HL-60 (cell line): ENCODE measurements around the gene PRR12.

Experiments used
- DNase-seq, 2 experiments: peaks; one replicate each; pipeline ENCODE4 v3.0.0-alpha.2; 2010 to 2020; ENCODE audit warnings: low read depth in 1 of 2, low spot score in 1 of 2
- H3K27ac ChIP-seq: fragments of 250-450 bp; sonication (Bioruptor Pico); replicated peaks from 2 replicates; pipeline ENCODE4 v1.5.1; 2020; ENCODE audit warnings: mild to moderate bottlenecking, moderate library complexity
- H3K27me3 ChIP-seq: fragments of 250-450 bp; sonication (Bioruptor Pico); 2 replicates; pipeline ENCODE4 v1.5.1; 2021; ENCODE audit warnings: mild to moderate bottlenecking, moderate library complexity; ENCODE audit not compliant: insufficient read depth, poor library complexity, severe bottlenecking
- H3K4me3 ChIP-seq: replicated peaks from 2 replicates; pipeline ENCODE4 v1.5.1; 2011; ENCODE audit warnings: mild to moderate bottlenecking, control low read depth, low read length; ENCODE audit not compliant: insufficient read depth
- GABPA ChIP-seq: IDR thresholded peaks from 2 replicates; pipeline ENCODE4 v1.6.1; 2012; ENCODE audit warnings: low read depth
- POLR2AphosphoS5 ChIP-seq: IDR thresholded peaks from 2 replicates; pipeline ENCODE4 v1.6.1; 2012; ENCODE audit warnings: low read depth
- SPI1 ChIP-seq: IDR thresholded peaks from 2 replicates; pipeline ENCODE4 v1.6.1; 2012; ENCODE audit warnings: low read depth, mild to moderate bottlenecking, borderline replicate concordance
- TF ChIP-seq, protein P1 (sequence below): IDR thresholded peaks from one replicate; pipeline ENCODE4 v1.5.1; 2011; ENCODE audit warnings: low read length, control low read depth, inconsistent platforms; ENCODE audit not compliant: insufficient read depth
- TF ChIP-seq, protein P2 (sequence below): IDR thresholded peaks from 2 replicates; pipeline ENCODE4 v1.6.1; 2012; ENCODE audit warnings: low read depth; ENCODE audit not compliant: insufficient replicate concordance

Gene PRR12

DNA sequence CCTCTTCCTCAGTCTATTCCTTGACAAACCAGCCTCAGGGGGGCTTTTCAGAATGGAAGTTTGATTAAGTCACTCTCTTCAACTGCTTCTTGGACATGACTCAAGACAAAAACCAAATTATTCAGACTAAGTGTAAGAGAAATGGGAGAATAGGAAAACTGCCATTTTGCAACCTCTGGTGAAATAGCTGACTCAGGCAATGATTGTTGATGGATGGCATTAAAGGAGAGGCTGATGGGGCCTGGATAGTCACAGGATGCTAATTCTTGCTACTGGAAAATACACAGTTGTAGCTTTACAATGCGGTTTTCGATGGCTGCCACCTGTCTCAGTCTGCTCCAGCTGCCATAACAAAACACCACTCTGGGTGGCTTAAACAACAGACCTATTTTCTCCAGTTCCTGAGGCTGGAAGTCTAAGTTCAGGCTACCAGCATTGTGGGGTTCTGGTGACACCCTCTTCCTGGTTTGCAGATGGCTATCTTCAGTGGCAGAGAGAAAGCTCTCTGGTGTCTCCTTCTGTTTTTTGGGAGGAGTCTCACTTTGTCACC lies 16.7 kb upstream of the PRR12 start:
- Histone ChIP-seq H3K4me3 (no peak overlapping the region), H3K27ac (no peak overlapping the region), H3K27me3 (no peaks in the 10 kb centered on the region)
- TF ChIP-seq GABPA, result no peak
- TF ChIP-seq, protein P1, sequence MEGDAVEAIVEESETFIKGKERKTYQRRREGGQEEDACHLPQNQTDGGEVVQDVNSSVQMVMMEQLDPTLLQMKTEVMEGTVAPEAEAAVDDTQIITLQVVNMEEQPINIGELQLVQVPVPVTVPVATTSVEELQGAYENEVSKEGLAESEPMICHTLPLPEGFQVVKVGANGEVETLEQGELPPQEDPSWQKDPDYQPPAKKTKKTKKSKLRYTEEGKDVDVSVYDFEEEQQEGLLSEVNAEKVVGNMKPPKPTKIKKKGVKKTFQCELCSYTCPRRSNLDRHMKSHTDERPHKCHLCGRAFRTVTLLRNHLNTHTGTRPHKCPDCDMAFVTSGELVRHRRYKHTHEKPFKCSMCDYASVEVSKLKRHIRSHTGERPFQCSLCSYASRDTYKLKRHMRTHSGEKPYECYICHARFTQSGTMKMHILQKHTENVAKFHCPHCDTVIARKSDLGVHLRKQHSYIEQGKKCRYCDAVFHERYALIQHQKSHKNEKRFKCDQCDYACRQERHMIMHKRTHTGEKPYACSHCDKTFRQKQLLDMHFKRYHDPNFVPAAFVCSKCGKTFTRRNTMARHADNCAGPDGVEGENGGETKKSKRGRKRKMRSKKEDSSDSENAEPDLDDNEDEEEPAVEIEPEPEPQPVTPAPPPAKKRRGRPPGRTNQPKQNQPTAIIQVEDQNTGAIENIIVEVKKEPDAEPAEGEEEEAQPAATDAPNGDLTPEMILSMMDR, result no peak
- no peak for TF ChIP-seq SPI1
- TF ChIP-seq POLR2AphosphoS5, result no peak
- TF ChIP-seq, protein P2, sequence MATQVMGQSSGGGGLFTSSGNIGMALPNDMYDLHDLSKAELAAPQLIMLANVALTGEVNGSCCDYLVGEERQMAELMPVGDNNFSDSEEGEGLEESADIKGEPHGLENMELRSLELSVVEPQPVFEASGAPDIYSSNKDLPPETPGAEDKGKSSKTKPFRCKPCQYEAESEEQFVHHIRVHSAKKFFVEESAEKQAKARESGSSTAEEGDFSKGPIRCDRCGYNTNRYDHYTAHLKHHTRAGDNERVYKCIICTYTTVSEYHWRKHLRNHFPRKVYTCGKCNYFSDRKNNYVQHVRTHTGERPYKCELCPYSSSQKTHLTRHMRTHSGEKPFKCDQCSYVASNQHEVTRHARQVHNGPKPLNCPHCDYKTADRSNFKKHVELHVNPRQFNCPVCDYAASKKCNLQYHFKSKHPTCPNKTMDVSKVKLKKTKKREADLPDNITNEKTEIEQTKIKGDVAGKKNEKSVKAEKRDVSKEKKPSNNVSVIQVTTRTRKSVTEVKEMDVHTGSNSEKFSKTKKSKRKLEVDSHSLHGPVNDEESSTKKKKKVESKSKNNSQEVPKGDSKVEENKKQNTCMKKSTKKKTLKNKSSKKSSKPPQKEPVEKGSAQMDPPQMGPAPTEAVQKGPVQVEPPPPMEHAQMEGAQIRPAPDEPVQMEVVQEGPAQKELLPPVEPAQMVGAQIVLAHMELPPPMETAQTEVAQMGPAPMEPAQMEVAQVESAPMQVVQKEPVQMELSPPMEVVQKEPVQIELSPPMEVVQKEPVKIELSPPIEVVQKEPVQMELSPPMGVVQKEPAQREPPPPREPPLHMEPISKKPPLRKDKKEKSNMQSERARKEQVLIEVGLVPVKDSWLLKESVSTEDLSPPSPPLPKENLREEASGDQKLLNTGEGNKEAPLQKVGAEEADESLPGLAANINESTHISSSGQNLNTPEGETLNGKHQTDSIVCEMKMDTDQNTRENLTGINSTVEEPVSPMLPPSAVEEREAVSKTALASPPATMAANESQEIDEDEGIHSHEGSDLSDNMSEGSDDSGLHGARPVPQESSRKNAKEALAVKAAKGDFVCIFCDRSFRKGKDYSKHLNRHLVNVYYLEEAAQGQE, result no peak
- DNase-seq, result no peak

DNA sequence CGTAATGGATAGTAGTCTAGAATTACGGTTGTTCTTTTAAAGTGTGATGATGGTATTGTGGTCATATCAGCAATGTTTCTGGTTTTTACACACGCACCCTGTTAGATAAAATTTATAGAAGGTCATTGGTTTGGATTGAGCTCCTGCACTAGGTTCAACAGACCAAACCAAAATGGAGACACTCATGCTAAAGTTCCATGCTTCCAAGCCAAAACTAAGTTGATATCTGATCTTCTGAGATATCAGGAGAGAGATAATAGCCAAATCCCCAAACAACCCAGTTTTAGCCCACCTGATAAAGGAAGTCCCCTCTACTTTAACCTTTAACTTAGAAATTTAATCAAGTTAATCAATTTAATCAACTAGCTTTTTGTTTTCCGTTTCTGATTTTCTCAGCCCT lies 11.8 kb upstream of the PRR12 start:
- DNase-seq, result no peak
- Histone ChIP-seq H3K27me3 (no peaks in the 10 kb centered on the region), H3K27ac (no peak overlapping the region), H3K4me3 (peak overlapping the region; percentile 86; the same call in 1 of the 2 replicates)
- TF ChIP-seq, protein P1, result no peak
- TF ChIP-seq POLR2AphosphoS5 (no peak), SPI1 (no peak), GABPA (no peak)
- TF ChIP-seq, protein P2, result no peak

DNA sequence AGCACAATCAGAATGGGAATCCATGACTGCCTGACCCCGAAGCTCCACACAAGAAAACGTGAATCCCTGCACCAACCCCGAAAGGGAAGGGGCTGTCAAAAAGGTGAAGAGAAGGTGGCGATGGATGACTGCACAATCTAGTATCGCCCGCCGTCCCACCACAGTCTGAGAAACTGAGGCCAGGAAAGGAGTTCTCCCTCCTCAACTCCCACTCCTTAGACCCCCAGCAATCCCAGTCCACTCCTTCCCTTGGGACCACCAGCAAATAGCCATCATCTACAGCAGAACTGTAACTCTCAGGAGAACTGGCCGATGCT lies 11.1 kb upstream of the PRR12 start:
- no peak for DNase-seq
- Histone ChIP-seq H3K27me3 (no peaks in the 10 kb centered on the region), H3K27ac (peak overlapping the region; percentile 74), H3K4me3 (peak overlapping the region; percentile 86)
- no peak for TF ChIP-seq GABPA
- TF ChIP-seq, protein P2, result no peak
- TF ChIP-seq SPI1, result no peak
- TF ChIP-seq, protein P1, result no peak
- TF ChIP-seq POLR2AphosphoS5, result no peak
